Keratinocyte (primary cell): ENCODE results near the gene PARN. TPM values are rescaled to one million over a fixed set of nuclear protein-coding genes. Genes with fewer than 3 reads are reported as not detected.

Experiments used
- DNase-seq: peaks from one replicate; pipeline ENCODE4 v3.0.0-alpha.2; 2011; ENCODE audit warnings: low read depth, missing footprints, low spot score
- FAIRE-seq: peaks from 2 replicates; lab custom pipeline; 2011; peaks lifted over from hg19 to GRCh38; lab: Jason Lieb, UNC
- H2AFZ ChIP-seq: 2 replicates; pipeline ENCODE4 v1.6.0; 2012; ENCODE audit warnings: low read length, control low read depth, inconsistent platforms; ENCODE audit not compliant: control insufficient read depth
- H3K27ac ChIP-seq: 2 replicates; pipeline ENCODE4 v1.5.1; 2011; ENCODE audit warnings: low read length; ENCODE audit not compliant: control insufficient read depth, insufficient read depth
- H3K27me3 ChIP-seq: 3 replicates; pipeline ENCODE4 v1.6.0; 2011; ENCODE audit warnings: low read length; ENCODE audit not compliant: control insufficient read depth, insufficient read depth; ENCODE audit errors: extremely low read depth
- H3K36me3 ChIP-seq, 2 experiments: 2 replicates in 1 of 2; 3 replicates in 1 of 2; pipeline ENCODE4 v1.5.1; 2011; ENCODE audit warnings: low read length in 2 of 2, mild to moderate bottlenecking in 1 of 2; ENCODE audit not compliant: control insufficient read depth in 2 of 2, insufficient read depth in 2 of 2; ENCODE audit errors: extremely low read depth in 1 of 2
- H3K4me1 ChIP-seq: 3 replicates; pipeline ENCODE4 v1.5.1; 2011; ENCODE audit warnings: low read length; ENCODE audit not compliant: control insufficient read depth, insufficient read depth; ENCODE audit errors: extremely low read depth
- H3K4me2 ChIP-seq: 3 replicates; pipeline ENCODE4 v1.6.0; 2011; ENCODE audit warnings: low read depth, low read length; ENCODE audit not compliant: control insufficient read depth, insufficient read depth; ENCODE audit errors: extremely low read depth
- H3K4me3 ChIP-seq, 3 experiments: fragments of 200-600 bp in 1 of 3; sonication (generic) in 1 of 3; 2 replicates in 2 of 3; 3 replicates in 1 of 3; pipeline ENCODE4 v1.5.1; 2011 to 2016; ENCODE audit warnings: low read length in 3 of 3, mild to moderate bottlenecking in 3 of 3, control low read depth in 2 of 3, inconsistent platforms in 1 of 3, low read depth in 1 of 3, mixed read lengths in 1 of 3, mixed run types in 1 of 3, moderate library complexity in 1 of 3; ENCODE audit not compliant: control insufficient read depth in 2 of 3, insufficient read depth in 2 of 3; ENCODE audit errors: extremely low read depth in 1 of 3
- H3K79me2 ChIP-seq: 2 replicates; pipeline ENCODE4 v1.6.0; 2012; ENCODE audit warnings: low read length; ENCODE audit not compliant: control insufficient read depth, insufficient read depth
- H3K9ac ChIP-seq: 3 replicates; pipeline ENCODE4 v1.6.0; 2011; ENCODE audit warnings: low read length; ENCODE audit not compliant: control insufficient read depth, insufficient read depth; ENCODE audit errors: extremely low read depth
- H3K9me1 ChIP-seq: 3 replicates; pipeline ENCODE4 v1.6.0; 2011; ENCODE audit warnings: low read length; ENCODE audit not compliant: control insufficient read depth, insufficient read depth; ENCODE audit errors: extremely low read depth
- H3K9me3 ChIP-seq: 2 replicates; pipeline ENCODE4 v1.5.1; 2012; ENCODE audit warnings: low read depth, low read length; ENCODE audit not compliant: control insufficient read depth
- H4K20me1 ChIP-seq: 3 replicates; pipeline ENCODE4 v1.6.0; 2011; ENCODE audit warnings: low read length; ENCODE audit not compliant: control insufficient read depth, insufficient read depth; ENCODE audit errors: extremely low read depth
- EZH2 ChIP-seq: IDR thresholded peaks from one replicate; pipeline ENCODE4 v1.6.1; 2012; ENCODE audit warnings: inconsistent platforms, mild to moderate bottlenecking, low read length, moderate library complexity
- dilution Hi-C: fragments of 300-500 bp; cut with MboI; formaldehyde crosslinking; loops from one replicate; pipeline ENCODE4 v1.7.0; 2020; ENCODE audit warnings: low sequenced_read_pairs; ENCODE audit not compliant: extremely low pct_ligation_motif_present
- polyA plus RNA-seq, 5 experiments: library from polyadenylated mRNA; depleted of rRNA in 3 of 5; stranded (reverse) in 3 of 5; stranded (forward) in 1 of 5; unstranded in 1 of 5; fragments of >200 nt; gene quantifications; 1 replicate in 1 of 5; 2 replicates in 3 of 5; 3 replicates in 1 of 5; pipeline versions ENCODE4 v1.2.1 to v1.2.3, GENCODE V29; 2011 to 2012; ENCODE audit warnings: missing spikeins in 2 of 5, low read depth in 1 of 5, low replicate concordance in 1 of 5
- TF ChIP-seq, protein P1 (sequence below), 3 experiments: IDR thresholded peaks in 1 of 3; conservative IDR thresholded peaks in 1 of 3; optimal IDR thresholded peaks in 1 of 3; 2 replicates in 2 of 3; 3 replicates in 1 of 3; pipeline versions ENCODE3 to v1.5.1; 2011; ENCODE audit warnings: low read length in 3 of 3, mild to moderate bottlenecking in 3 of 3, moderate library complexity in 2 of 3, control low read depth in 1 of 3, inconsistent platforms in 1 of 3; ENCODE audit not compliant: insufficient read depth in 2 of 3; ENCODE audit errors: extremely low read depth in 1 of 3

PARN gene
- polyA plus RNA-seq, 1 donor (not counting 4 experiments of a cell fraction or from before 2014, with no cell fraction given) = 40.8 TPM

DNA sequence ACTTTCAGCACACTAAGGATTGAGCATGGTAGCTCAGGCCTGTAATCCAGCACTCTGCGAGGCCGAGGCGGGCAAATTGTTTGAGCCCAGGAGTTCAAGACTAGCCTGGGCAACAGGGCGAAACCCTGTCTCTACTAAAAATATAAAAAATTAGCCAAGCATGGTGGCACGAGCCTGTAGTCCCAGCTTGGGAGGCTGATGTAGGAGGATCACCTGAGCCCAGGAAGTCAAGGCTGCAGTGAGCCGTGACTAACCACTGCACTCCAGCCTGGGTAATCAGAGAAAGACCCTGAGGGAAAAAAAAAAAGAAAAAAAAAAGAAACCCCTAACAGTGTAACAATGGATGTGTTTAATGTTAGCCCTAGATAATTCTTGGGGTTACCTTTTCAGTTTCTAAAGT, 24.0 kb downstream of the PARN start:
- no peak overlapping the region for H3K4me3 ChIP-seq
- DNase-seq (no peak), FAIRE-seq (no peak)
- no peak overlapping the region for H2AFZ ChIP-seq
- H3K27me3 ChIP-seq = no peaks in the 10 kb centered on the region
- H3K27ac ChIP-seq = no peak overlapping the region
- no peak for TF ChIP-seq EZH2
- TF ChIP-seq, protein P1, sequence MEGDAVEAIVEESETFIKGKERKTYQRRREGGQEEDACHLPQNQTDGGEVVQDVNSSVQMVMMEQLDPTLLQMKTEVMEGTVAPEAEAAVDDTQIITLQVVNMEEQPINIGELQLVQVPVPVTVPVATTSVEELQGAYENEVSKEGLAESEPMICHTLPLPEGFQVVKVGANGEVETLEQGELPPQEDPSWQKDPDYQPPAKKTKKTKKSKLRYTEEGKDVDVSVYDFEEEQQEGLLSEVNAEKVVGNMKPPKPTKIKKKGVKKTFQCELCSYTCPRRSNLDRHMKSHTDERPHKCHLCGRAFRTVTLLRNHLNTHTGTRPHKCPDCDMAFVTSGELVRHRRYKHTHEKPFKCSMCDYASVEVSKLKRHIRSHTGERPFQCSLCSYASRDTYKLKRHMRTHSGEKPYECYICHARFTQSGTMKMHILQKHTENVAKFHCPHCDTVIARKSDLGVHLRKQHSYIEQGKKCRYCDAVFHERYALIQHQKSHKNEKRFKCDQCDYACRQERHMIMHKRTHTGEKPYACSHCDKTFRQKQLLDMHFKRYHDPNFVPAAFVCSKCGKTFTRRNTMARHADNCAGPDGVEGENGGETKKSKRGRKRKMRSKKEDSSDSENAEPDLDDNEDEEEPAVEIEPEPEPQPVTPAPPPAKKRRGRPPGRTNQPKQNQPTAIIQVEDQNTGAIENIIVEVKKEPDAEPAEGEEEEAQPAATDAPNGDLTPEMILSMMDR (optimal IDR thresholded peaks at IDR 0.05 in 1 of 3, IDR thresholded peaks at IDR 0.05 in 1 of 3, conservative IDR thresholded peaks at IDR 0.05 in 1 of 3; ENCODE audit: extremely low read depth in 1 of 3, insufficient read depth in 2 of 3, low read length in 3 of 3) = no peak
- H4K20me1 ChIP-seq = no peaks in the 10 kb centered on the region
- H3K4me1 ChIP-seq = no peaks in the 10 kb centered on the region
- H3K4me2 ChIP-seq = no peak overlapping the region
- no peak overlapping the region for H3K9ac ChIP-seq
- H3K79me2 ChIP-seq = no peaks in the 10 kb centered on the region
- H3K9me3 ChIP-seq = no peaks in the 10 kb centered on the region
- H3K36me3 ChIP-seq = peaks cover 12 to 32% of the 10 kb centered on the region in 2 experiments
- H3K9me1 ChIP-seq = no peaks in the 10 kb centered on the region
- dilution Hi-C loops = no loop called here

- Histone ChIP-seq H3K79me2 (no peaks in the 10 kb centered on the region), H4K20me1 (no peaks in the 10 kb centered on the region), H3K9me1 (no peaks in the 10 kb centered on the region), H3K27ac (no peak overlapping the region), H3K27me3 (no peaks in the 10 kb centered on the region), H3K9me3 (no peaks in the 10 kb centered on the region), H3K9ac (no peak overlapping the region), H3K4me3 (no peak overlapping the region), H3K4me2 (no peak overlapping the region), H2AFZ (no peak overlapping the region), H3K36me3 (peaks cover 17 to 35% of the 10 kb centered on the region in 2 experiments), H3K4me1 (no peaks in the 10 kb centered on the region)
- dilution Hi-C loops = no loop called here
- DNase-seq = no peak
- no peak for FAIRE-seq
- TF ChIP-seq, protein P1 (optimal IDR thresholded peaks at IDR 0.05 in 1 of 3, IDR thresholded peaks at IDR 0.05 in 1 of 3, conservative IDR thresholded peaks at IDR 0.05 in 1 of 3; ENCODE audit: extremely low read depth in 1 of 3, insufficient read depth in 2 of 3, low read length in 3 of 3) = no peak
- no peak for TF ChIP-seq EZH2
Observed at GRCh38 chr16:14602443-14602963, 27.6 kb downstream of the PARN start.
